ENCODE measurements around the gene PSMB9. TPM values are rescaled to one million over a fixed set of nuclear protein-coding genes. Genes with fewer than 3 reads are reported as not detected.

PSMB9 gene
- total RNA-seq, 1 donor: 10.8 TPM

DNA sequence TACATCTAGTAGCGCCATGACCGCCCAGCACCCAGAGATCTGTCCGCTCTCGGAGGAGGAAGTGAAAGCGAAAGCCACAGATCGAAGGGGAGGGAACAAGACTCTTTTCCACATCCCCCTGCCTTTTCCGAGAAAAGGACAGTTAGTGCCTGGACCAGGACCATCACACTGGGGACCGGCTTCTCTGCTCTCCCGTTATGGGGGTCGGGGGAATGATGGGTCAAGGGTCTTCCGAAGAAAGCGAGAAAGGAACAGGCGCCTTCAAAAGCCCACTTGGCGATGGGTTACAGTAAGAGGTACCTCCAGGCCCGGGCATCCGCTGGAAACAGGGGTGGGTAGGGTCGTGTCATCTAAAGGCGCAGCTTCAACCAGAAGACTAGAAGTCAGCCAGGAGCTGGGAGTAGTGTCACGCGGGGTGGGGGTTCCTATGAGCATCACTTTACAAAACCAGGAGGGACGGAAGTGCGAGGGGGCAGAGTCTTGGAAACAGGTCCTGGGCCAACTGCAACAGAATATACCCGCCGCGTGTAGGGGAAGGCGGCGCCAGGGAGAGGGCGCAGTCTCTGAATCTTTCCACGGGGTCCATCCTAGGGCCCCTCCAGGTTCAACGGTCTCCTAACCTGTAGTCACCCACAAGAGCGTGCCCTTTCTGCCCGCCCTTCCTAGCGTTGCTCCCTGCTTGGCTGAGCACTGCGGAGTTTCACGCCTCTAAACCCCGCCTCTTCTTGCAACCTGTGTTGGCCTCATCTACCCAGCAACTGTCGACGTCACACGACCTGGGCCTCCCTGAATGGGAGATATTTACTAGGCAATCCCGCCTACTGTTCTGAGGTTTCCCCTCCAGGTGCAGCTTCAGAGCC lies 9.8 kb upstream of the PSMB9 start, which contains the start of gene PSMB8:
PSMB8 (minus strand) TSS at position 69 of the 860 bp plus-strand sequence; CDS start at position 18, 51 bp downstream.
- DNase-seq (ENCODE audit: low read depth): peak; percentile 92
- TF ChIP-seq, protein P1, sequence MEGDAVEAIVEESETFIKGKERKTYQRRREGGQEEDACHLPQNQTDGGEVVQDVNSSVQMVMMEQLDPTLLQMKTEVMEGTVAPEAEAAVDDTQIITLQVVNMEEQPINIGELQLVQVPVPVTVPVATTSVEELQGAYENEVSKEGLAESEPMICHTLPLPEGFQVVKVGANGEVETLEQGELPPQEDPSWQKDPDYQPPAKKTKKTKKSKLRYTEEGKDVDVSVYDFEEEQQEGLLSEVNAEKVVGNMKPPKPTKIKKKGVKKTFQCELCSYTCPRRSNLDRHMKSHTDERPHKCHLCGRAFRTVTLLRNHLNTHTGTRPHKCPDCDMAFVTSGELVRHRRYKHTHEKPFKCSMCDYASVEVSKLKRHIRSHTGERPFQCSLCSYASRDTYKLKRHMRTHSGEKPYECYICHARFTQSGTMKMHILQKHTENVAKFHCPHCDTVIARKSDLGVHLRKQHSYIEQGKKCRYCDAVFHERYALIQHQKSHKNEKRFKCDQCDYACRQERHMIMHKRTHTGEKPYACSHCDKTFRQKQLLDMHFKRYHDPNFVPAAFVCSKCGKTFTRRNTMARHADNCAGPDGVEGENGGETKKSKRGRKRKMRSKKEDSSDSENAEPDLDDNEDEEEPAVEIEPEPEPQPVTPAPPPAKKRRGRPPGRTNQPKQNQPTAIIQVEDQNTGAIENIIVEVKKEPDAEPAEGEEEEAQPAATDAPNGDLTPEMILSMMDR (IDR thresholded peaks at IDR 0.05; ENCODE audit: insufficient read depth, low read length): peak; percentile 30
- peak within 1 kb of the TSS; percentile 88 for H3K4me3 ChIP-seq (ENCODE audit: low read depth, low read length)

DNA sequence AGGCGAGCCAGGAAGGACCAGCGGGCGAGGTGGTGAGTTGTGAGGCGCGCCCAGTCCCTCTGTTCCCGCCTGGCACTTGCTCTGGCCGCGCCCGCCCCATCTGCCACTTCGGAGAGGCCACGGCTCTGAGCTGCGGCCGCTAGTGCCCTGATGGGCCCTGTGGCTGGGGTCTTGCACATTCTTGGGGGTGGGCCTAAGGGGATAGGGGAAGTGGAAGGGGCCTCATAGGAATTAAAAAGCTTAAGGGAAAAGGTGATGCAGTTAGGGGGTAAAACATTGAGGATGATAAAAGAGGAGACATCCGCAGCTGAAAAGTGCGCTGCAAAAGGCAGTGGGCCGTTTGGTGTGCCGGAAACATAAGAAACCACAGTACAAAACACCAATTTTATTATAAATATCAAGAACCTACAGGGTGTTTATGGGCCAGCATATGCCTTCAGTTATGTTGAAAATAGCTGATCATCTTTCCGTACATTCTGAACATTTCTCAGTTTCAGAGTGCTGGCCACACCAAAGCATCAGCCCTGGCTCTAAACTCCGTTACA lies 9.1 kb upstream of the PSMB9 start:
- no peak for DNase-seq (ENCODE audit: low read depth)
- TF ChIP-seq, protein P1 (IDR thresholded peaks at IDR 0.05; ENCODE audit: insufficient read depth, low read length): no peak
- H3K4me3 ChIP-seq (ENCODE audit: low read depth, low read length): peak overlapping the region; percentile 88

DNA sequence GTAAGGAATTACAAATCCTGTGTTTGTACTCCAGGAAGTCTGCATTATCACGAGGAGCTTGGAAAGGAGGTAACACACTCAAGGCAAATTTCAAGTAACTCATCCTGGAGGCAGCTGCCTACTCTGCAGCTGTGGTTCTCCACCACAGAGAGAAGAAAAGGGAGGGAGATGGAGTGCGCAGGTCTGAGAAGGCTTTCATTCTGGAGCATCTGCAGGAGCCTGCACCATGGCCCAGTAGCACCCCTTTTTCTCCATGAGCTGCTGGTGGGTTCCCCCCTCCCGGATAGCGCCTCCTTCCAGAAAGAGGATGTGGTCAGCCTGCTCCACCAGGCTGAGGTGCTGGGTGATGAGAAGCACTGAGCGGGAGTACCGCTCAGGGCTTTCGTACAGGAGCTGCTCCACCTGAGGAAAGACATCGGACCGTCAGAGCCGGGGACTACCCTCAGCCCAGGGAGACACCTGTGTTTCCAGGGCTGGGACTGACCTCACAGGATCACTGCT lies 8.6 kb upstream of the PSMB9 start:
- no peak for DNase-seq (ENCODE audit: low read depth)
- TF ChIP-seq, protein P1 (IDR thresholded peaks at IDR 0.05; ENCODE audit: insufficient read depth, low read length): no peak
- no peak overlapping the region for H3K4me3 ChIP-seq (ENCODE audit: low read depth, low read length)

DNA sequence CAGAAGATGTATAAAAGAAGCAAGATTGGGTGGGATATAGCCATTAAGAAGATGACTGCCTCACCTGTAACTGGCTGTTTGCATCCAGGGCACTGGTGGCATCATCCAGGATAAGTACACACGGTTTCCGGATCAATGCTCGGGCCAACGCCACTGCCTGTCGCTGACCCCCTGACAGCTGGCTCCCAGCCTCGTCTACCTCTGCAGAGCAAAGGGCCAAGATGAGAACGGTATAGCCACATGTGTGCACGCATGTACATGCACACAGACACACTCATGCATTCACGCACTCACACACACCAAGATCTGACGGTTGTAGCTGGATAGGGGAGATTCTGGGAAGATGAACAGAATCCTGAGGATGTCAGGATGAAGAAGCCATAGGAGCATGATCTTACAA lies 7.0 kb upstream of the PSMB9 start:
- H3K4me3 ChIP-seq (ENCODE audit: low read depth, low read length): no peak overlapping the region
- TF ChIP-seq, protein P1 (IDR thresholded peaks at IDR 0.05; ENCODE audit: insufficient read depth, low read length): no peak
- DNase-seq (ENCODE audit: low read depth): no peak

DNA sequence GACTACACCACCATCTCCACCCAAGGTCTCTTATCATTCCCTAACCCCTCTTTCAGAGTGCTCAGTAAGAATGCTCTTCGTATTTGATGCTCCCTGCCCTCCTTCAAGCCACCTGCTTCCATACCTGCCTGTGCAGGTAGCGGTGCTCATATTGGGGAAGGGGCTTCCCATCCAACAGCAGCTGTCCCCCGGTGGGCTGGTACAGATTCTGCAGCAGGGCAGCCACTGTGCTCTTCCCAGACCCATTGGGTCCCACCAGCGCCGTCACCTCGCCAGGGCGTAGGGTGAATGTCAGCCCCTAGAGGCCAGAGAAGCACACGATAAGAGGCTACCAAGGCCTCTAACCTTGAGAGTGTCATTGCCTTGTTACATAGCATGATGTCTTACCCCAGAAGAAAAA lies 6.2 kb upstream of the PSMB9 start:
- DNase-seq (ENCODE audit: low read depth): no peak
- H3K4me3 ChIP-seq (ENCODE audit: low read depth, low read length): no peak overlapping the region
- TF ChIP-seq, protein P1 (IDR thresholded peaks at IDR 0.05; ENCODE audit: insufficient read depth, low read length): no peak

DNA sequence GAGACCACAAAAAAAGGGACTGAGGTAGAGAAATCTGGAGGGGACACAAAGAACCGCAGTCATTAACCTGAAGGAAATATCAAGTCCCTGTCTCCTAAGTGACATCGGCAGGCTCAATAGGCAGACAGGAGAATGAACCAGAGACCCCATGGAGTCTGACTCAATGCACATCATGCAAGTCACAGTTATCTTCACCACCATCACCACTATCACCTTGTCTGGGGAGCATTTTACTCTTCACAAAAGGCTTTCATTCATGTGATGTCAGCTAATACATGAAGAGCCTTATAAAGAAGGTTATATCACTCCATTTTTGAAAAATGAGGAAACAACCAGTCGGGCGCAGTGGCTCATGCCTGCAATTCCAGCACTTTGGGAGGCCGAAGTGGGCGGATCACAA lies 4.9 kb upstream of the PSMB9 start:
- H3K4me3 ChIP-seq (ENCODE audit: low read depth, low read length): no peak overlapping the region
- TF ChIP-seq, protein P1 (IDR thresholded peaks at IDR 0.05; ENCODE audit: insufficient read depth, low read length): no peak
- DNase-seq (ENCODE audit: low read depth): no peak
